ENCODE results near the gene MKS1.

MKS1 gene

DNA sequence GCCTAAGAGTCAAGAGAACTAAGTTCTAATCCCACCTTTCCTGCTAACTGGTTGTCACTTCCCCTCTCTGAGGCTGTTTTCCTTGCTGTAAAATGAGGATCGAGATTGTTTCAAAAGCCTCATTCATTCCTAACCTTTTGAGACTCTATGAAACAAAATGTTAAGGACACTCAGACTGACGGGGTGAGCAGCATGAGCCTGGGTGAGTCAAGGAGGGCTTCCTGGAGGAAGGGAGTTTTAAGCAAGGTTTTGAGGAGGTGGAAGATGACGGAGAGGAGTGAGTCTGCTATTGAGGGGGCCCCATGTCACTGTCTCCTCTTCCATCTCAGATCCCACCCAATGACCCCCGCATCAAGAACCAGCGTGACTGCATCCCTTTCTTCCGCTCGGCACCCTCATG, 22.4 kb downstream of the MKS1 start:
- no peak for DNase-seq

- no peak for DNase-seq
Observed at GRCh38 chr17:58195518-58196123, 23.4 kb downstream of the MKS1 start.

GRCh38 chr17:58193641-58194255, 25.3 kb downstream of the MKS1 start:
- no peak for DNase-seq

DNA sequence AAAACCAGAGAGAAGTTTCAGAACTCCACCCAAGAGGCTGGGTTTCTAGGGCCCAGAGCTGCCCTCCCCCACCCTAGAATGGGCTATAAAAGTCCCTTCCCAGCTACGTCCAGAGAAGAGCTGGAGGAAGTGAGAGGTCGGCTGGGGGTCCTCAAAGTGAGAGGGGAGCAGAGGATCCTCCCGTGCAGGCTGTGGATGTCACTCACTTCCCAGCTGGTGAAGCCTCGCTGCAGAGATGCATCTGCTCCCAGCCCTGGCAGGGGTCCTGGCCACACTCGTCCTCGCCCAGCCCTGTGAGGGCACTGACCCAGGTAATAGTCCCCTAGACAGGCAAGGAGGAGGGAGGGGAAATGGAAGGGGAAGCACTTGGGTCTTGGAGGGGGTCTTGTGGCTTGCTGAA, 26.4 kb downstream of the MKS1 start, which contains the start of gene EPX:
TSS of gene EPX (plus strand) at position 115 of the 400 bp plus-strand sequence. CDS start at position 236, 121 bp downstream.
- no peak for DNase-seq

GRCh38 chr17:58191241-58191896, 27.7 kb downstream of the MKS1 start:
- no peak for DNase-seq

DNA sequence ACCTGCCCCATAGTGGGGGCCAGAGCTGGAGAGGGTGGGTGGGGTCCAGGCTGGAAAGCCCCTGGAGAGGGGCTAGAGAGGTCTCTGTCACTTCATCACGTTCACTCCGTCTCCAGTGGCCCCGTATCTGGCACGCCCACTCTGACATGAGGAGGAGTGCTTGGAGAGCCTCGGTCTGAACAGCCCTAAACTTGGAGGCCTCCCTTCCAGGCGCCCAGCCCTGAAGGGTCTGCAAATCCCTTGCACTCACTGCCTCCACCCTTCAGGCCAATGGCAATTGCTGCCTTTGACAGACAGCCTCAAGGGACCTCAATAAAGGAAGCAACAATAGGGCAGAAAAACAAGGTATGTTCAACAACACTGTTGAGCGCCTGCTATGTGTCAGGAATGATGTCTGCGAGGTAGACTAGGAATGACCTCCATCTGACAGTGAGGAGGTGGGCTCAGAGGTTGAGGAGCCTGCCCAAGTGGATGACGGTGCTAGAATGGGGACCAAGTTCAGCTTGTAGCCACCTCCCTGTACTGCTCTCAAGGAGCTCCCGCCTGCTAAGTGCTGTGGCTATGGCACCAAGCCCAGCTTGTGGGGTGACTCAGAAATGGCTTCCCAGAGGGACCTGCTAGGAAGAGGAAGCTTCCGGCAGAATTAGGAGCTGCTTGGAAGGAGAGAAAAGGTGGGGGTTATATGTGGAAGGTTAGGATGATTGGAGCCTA, 29.5 kb downstream of the MKS1 start:
- DNase-seq: no peak

- no peak for DNase-seq
Observed at GRCh38 chr17:58187675-58188074, 31.4 kb downstream of the MKS1 start.

DNA sequence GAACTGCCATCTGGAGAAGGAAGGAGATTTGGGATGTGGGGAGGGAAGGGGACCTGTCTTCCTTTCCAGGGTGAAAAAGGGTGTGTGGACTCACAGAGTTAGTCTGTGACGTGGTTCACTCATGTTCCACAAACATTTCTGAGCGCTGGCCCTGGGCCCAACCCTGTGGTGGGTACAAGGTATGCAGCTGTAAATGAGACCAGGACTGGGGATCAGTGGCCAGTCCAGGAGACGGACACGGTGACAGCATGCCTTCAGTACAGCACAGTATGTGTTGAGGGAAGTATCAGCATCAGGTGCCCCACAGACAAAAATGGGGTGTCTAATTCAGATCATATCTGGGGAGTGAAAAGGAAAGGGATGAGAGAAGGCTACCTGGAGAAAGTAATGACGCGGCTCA, 32.0 kb downstream of the MKS1 start:
- no peak for DNase-seq

GRCh38 chr17:58186591-58186990, 32.5 kb downstream of the MKS1 start:
- no peak for DNase-seq

DNA sequence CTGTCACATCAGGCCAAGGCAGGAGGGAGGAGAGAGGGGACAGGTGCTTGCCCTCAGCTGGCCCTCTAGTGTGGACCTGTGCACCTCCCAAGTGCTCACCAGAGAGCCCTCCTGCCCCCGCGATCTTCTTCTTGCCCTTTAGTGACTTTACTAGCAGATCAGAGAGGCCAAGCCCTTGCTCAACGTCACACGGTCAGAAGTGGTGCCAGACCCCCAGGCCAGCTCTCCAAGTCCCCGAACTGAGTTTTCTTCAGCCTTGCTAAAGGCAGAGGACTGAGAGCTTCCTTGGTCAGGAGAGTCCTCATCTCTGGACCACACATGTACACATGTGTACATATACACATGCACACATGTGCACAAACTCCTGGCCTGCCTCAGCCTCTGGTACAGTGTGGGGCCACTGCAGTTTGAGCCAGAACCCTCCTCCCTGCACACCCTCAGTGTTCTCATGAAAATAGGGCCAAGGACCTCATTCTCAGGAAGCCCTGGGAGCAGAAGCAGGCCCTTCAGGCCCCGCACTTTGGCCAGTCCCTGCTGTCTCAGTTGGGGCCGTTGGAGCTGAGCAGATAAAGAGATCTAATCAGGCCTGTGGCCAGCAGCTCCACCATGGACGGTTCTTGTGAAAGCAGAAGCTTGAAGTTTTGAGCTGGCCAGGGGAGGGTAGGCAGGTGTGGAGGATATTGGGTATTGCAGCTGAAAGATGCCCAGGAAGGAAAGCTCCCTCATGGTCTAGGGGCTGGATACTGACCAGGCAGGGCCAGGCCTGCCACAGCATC, 33.9 kb downstream of the MKS1 start:
- no peak for DNase-seq

GRCh38 chr17:58184308-58184985, 34.6 kb downstream of the MKS1 start:
- no peak for DNase-seq

DNA sequence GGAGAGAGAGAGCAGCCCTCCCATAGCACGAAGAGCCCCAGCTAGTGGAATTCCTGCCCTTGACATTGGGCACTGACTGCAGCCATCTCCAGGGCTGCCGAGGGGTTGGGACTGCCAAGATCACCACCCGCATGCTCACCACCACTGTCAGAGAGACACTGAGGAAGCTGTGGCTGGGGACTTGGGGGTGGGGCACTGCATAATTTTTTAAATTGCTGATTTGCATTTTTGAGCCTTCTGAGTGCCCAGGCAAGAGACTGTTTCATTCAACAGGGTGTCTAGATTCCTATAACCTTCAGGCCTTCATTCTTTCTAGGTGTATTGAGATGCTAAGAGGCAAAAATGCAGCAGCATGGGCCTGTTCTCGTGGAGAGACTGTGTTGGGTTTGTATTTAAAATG, 35.5 kb downstream of the MKS1 start:
- no peak for DNase-seq

DNA sequence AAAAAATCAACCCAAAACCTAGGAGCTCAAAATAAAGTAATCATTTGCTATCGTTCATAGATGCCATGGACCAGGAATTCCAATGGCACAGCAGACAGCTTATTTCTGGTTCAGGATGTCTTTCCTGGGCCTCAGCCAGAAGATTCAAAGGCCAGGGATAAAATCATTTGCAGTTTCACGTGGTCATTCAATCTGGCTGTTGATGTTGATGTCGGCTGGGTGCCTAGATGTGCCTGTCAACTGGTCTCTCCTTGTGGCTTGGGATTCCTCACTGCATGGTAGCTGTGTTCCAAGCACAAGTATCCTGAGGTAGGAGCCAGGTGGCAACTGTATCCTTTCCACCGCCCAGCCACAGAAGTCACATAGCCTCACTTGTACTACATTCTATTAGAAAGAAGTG, 37.3 kb downstream of the MKS1 start:
- no peak for DNase-seq

DNA sequence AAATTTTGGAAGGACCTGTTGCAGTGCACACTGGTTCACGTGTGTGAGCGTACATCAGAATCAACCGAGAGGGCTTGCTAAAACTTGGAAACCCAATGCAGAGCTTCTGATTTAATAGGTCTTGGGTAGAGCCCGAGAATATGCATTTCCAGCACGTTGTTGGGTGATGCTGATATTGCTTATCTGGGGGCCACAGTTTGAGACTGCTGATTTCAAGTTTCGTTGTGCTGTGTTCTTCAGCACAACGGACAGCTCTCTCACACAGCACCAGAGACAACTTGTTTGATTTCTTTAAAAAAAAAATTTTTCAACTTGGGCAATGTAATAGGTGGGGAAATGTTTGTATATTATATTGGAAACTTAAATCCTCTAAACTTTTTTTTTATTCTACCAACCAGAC, 42.9 kb downstream of the MKS1 start:
- DNase-seq: no peak

GRCh38 chr17:58174871-58175270, 44.2 kb downstream of the MKS1 start:
- no peak for DNase-seq

- DNase-seq: no peak
Observed at GRCh38 chr17:58172369-58173071, 46.5 kb downstream of the MKS1 start.

- DNase-seq: no peak
Observed at GRCh38 chr17:58170622-58171021, 48.4 kb downstream of the MKS1 start.

DNA sequence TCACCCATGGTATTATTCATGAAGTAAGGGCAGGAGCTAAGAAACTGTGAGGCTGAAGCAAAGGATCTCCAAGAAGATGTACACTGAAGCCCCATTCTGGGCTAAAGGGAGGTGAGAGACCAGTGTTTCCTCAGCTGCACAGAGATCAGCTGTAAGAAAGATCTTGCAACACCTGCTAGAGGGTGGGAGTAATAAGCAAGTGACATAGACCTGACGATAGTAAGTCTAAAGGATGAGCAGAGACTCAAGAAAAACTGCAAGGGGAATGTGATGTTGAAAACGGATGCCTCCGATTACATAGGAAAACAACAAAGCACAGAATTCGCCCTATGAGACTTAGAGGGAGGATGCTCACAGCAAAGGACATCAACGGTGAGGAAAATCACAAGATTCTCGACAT, 52.4 kb downstream of the MKS1 start, which contains the start of gene OR4D2:
TSS of gene OR4D2 (plus strand) at position 301 of the 400 bp plus-strand sequence. CDS start 2,674 bp downstream, outside the sequence.
- DNase-seq: no peak

GRCh38 chr17:58165981-58166380, 53.1 kb downstream of the MKS1 start:
- no peak for DNase-seq

DNA sequence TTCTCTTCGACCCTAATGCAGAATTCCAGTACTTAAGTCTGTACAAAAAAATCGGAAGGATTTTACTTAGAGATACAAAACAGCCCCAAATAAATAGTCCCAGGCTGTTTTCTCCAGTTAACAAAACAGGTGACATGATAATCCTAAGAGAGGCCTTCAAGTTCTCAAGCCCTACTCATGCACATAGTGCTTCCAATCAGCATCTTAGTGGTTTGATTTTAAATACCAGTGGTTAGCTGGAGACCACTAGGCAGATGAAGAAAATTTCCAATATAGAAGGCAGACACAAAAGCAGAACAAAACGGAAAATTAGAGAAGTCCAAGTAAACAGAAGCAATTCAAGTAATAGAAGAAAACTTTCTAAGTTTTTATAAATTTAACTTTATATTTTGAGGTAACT, 57.5 kb downstream of the MKS1 start:
- no peak for DNase-seq

GRCh38 chr17:58158181-58158580, 60.9 kb downstream of the MKS1 start:
- no peak for DNase-seq
